Activated naive CD8-positive, alpha-beta T cell treated with anti-CD3 and anti-CD28 coated beads for 36 hours (primary cell): Measurements from ENCODE around the gene KCNJ10. TPM values are rescaled to one million over a fixed set of nuclear protein-coding genes. Genes with fewer than 3 reads are reported as not detected.

Experiments
- DNase-seq: peaks from one replicate; pipeline ENCODE4 v3.0.0; 2021
- H3K27ac Mint-ChIP-seq: one replicate; pipeline ENCODE4 v1.8.0; 2022; ENCODE audit warnings: mild to moderate bottlenecking, moderate library complexity, mixed read lengths
- H3K27me3 Mint-ChIP-seq: one replicate; pipeline ENCODE4 v1.8.0; 2022; ENCODE audit warnings: mild to moderate bottlenecking, mixed read lengths
- H3K36me3 Mint-ChIP-seq: one replicate; pipeline ENCODE4 v1.8.0; 2021; ENCODE audit warnings: mild to moderate bottlenecking, mixed read lengths
- H3K4me1 Mint-ChIP-seq: one replicate; pipeline ENCODE4 v1.8.0; 2021; ENCODE audit warnings: mixed read lengths
- H3K4me3 Mint-ChIP-seq: one replicate; pipeline ENCODE4 v1.8.0; 2022; ENCODE audit warnings: mild to moderate bottlenecking, moderate library complexity, mixed read lengths
- H3K9me3 Mint-ChIP-seq: one replicate; pipeline ENCODE4 v1.8.0; 2022; ENCODE audit warnings: mixed read lengths
- total RNA-seq, 2 experiments: library from RNA; stranded (reverse); gene quantifications; one replicate each; pipeline ENCODE4 v1.2.3, GENCODE V29; 2021

KCNJ10 gene
- total RNA-seq, 2 experiments from 2014 or later = not detected

- Mint-ChIP-seq H3K27ac (no peak overlapping the region), H3K27me3 (peaks cover 5% of the 10 kb centered on the region), H3K9me3 (no peaks in the 10 kb centered on the region), H3K4me1 (peaks cover 9% of the 10 kb centered on the region), H3K36me3 (no peaks in the 10 kb centered on the region), H3K4me3 (no peak overlapping the region)
- DNase-seq = no peak
These were observed 80.0 kb downstream of the KCNJ10 start for GRCh38 chr1:159990005-159990404.

GRCh38 chr1:159989581-159989980, 80.4 kb downstream of the KCNJ10 start:
- no peak overlapping the region for H3K4me3 Mint-ChIP-seq
- no peak overlapping the region for H3K27ac Mint-ChIP-seq
- peaks cover 5% of the 10 kb centered on the region for H3K27me3 Mint-ChIP-seq
- H3K9me3 Mint-ChIP-seq = no peaks in the 10 kb centered on the region
- H3K4me1 Mint-ChIP-seq = peaks cover 9% of the 10 kb centered on the region
- H3K36me3 Mint-ChIP-seq = no peaks in the 10 kb centered on the region
- no peak for DNase-seq

GRCh38 chr1:159988006-159988405, 82.0 kb downstream of the KCNJ10 start:
- Mint-ChIP-seq H3K9me3 (no peaks in the 10 kb centered on the region), H3K4me3 (no peak overlapping the region), H3K4me1 (peaks cover 9% of the 10 kb centered on the region), H3K27ac (no peak overlapping the region), H3K27me3 (peaks cover 5% of the 10 kb centered on the region), H3K36me3 (no peaks in the 10 kb centered on the region)
- no peak for DNase-seq

- Mint-ChIP-seq H3K36me3 (no peaks in the 10 kb centered on the region), H3K4me3 (no peak overlapping the region), H3K9me3 (no peaks in the 10 kb centered on the region), H3K4me1 (peaks cover 9% of the 10 kb centered on the region), H3K27me3 (peaks cover under 1% of the 10 kb centered on the region), H3K27ac (no peak overlapping the region)
- DNase-seq = no peak
These were observed 82.8 kb downstream of the KCNJ10 start for GRCh38 chr1:159987186-159987585.

- Mint-ChIP-seq H3K27ac (no peak overlapping the region), H3K4me1 (peaks cover 5% of the 10 kb centered on the region), H3K4me3 (no peak overlapping the region), H3K27me3 (peaks cover 4% of the 10 kb centered on the region), H3K9me3 (no peaks in the 10 kb centered on the region), H3K36me3 (no peaks in the 10 kb centered on the region)
- no peak for DNase-seq
These were observed 83.4 kb downstream of the KCNJ10 start for GRCh38 chr1:159986531-159986930.

GRCh38 chr1:159986093-159986492, 83.9 kb downstream of the KCNJ10 start:
- DNase-seq = no peak
- Mint-ChIP-seq H3K4me3 (no peak overlapping the region), H3K9me3 (no peaks in the 10 kb centered on the region), H3K36me3 (no peaks in the 10 kb centered on the region), H3K27ac (no peak overlapping the region), H3K4me1 (peaks cover under 1% of the 10 kb centered on the region), H3K27me3 (peaks cover 4% of the 10 kb centered on the region)

- Mint-ChIP-seq H3K9me3 (no peaks in the 10 kb centered on the region), H3K4me3 (no peak overlapping the region), H3K36me3 (no peaks in the 10 kb centered on the region), H3K27ac (no peak overlapping the region), H3K27me3 (peaks cover 4% of the 10 kb centered on the region), H3K4me1 (no peaks in the 10 kb centered on the region)
- DNase-seq = no peak
These were observed 84.5 kb downstream of the KCNJ10 start for GRCh38 chr1:159985473-159985872.

DNA sequence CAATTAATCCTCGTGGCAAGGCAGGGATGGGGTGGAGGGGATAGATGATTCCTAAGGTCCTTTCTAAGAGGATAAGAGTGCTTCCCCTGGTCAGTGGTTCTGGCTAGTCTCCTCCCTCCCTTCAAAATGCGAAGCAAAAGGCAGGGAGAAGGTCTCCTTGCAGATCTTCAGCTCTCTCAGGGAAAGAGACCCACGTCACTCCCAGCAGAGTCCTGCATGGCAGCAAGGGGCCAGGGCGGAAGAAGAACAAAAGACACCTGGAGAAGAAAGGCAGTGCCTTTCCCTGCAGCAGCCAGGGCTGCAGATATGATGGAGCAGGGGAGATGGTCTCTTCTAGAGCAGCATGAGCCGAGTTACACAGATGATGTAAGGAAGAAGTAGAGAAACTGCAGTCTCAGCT, 86.3 kb downstream of the KCNJ10 start:
- Mint-ChIP-seq H3K9me3 (no peaks in the 10 kb centered on the region), H3K27me3 (peaks cover 8% of the 10 kb centered on the region), H3K4me3 (no peak overlapping the region), H3K36me3 (no peaks in the 10 kb centered on the region), H3K4me1 (no peaks in the 10 kb centered on the region), H3K27ac (no peak overlapping the region)
- DNase-seq = no peak

GRCh38 chr1:159982280-159982679, 87.7 kb downstream of the KCNJ10 start:
- peaks cover 8% of the 10 kb centered on the region for H3K27me3 Mint-ChIP-seq
- no peak overlapping the region for H3K27ac Mint-ChIP-seq
- DNase-seq = no peak
- H3K36me3 Mint-ChIP-seq = no peaks in the 10 kb centered on the region
- no peak overlapping the region for H3K4me3 Mint-ChIP-seq
- H3K4me1 Mint-ChIP-seq = no peaks in the 10 kb centered on the region
- H3K9me3 Mint-ChIP-seq = no peaks in the 10 kb centered on the region

DNA sequence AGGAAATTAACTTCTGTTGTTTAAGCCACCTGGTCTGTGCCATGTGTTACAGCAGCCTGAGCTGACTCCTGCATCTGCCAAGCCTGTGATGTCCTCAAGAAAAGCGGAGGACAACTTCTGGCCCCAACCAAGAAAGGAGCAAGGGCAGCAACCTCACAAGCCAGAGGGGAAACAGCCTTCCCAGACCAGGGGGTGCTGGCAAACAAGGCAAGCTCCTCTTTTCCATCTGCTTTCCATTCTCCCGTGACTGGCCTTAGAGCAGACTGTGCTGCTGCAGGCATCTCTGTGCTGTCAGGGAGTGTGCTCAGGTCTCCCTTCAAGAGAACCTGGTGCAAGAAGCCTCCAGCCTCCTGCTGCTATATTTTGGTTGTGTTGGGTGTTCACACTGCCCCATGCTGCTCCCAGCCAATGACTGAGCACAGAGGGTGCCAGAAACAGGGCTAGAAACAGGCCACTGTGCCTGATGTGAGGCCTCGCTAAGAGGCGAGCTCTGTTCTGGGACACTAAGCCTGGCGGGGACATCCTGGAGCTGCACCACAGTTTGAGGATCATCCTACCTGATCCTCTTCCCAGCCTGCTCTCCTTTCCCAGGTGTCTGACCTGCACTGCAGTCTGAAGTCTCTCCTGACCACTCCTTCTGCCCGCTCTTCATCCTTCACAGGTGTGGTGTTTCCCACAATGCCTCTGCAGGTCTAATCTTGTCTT, 88.5 kb downstream of the KCNJ10 start:
- Mint-ChIP-seq H3K36me3 (no peaks in the 10 kb centered on the region), H3K4me3 (no peak overlapping the region), H3K27ac (no peak overlapping the region), H3K4me1 (no peaks in the 10 kb centered on the region), H3K27me3 (peaks cover 8% of the 10 kb centered on the region), H3K9me3 (no peaks in the 10 kb centered on the region)
- no peak for DNase-seq

GRCh38 chr1:159980786-159981185, 89.2 kb downstream of the KCNJ10 start:
- DNase-seq = no peak
- Mint-ChIP-seq H3K4me1 (no peaks in the 10 kb centered on the region), H3K9me3 (no peaks in the 10 kb centered on the region), H3K27ac (no peak overlapping the region), H3K4me3 (no peak overlapping the region), H3K36me3 (no peaks in the 10 kb centered on the region), H3K27me3 (peaks cover 8% of the 10 kb centered on the region)

GRCh38 chr1:159980076-159980475, 89.9 kb downstream of the KCNJ10 start:
- H3K9me3 Mint-ChIP-seq = no peaks in the 10 kb centered on the region
- H3K4me3 Mint-ChIP-seq = no peak overlapping the region
- no peaks in the 10 kb centered on the region for H3K4me1 Mint-ChIP-seq
- H3K27ac Mint-ChIP-seq = no peak overlapping the region
- no peaks in the 10 kb centered on the region for H3K36me3 Mint-ChIP-seq
- peaks cover 8% of the 10 kb centered on the region for H3K27me3 Mint-ChIP-seq
- DNase-seq = no peak

GRCh38 chr1:159979257-159979656, 90.7 kb downstream of the KCNJ10 start:
- H3K9me3 Mint-ChIP-seq = no peaks in the 10 kb centered on the region
- H3K36me3 Mint-ChIP-seq = no peaks in the 10 kb centered on the region
- H3K27ac Mint-ChIP-seq = no peak overlapping the region
- DNase-seq = no peak
- no peaks in the 10 kb centered on the region for H3K4me1 Mint-ChIP-seq
- peaks cover 8% of the 10 kb centered on the region for H3K27me3 Mint-ChIP-seq
- H3K4me3 Mint-ChIP-seq = no peak overlapping the region

DNA sequence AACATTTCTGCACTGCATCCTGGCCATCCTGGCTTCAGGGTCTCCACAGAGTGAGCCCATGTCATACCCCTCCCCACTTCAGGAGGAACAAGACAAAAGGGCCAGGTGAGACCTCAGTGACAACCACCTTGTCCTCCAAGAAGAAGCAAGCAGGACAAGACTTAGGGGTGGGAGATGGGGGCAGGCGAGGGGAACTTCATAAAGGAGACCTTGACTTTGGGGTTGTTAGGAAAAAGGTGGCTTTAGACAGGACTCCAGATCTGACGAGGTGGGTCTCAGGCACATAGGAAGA, 91.9 kb downstream of the KCNJ10 start:
- H3K9me3 Mint-ChIP-seq = no peaks in the 10 kb centered on the region
- H3K27me3 Mint-ChIP-seq = peaks cover 8% of the 10 kb centered on the region
- no peak for DNase-seq
- H3K4me1 Mint-ChIP-seq = no peaks in the 10 kb centered on the region
- no peak overlapping the region for H3K4me3 Mint-ChIP-seq
- no peaks in the 10 kb centered on the region for H3K36me3 Mint-ChIP-seq
- H3K27ac Mint-ChIP-seq = no peak overlapping the region

DNA sequence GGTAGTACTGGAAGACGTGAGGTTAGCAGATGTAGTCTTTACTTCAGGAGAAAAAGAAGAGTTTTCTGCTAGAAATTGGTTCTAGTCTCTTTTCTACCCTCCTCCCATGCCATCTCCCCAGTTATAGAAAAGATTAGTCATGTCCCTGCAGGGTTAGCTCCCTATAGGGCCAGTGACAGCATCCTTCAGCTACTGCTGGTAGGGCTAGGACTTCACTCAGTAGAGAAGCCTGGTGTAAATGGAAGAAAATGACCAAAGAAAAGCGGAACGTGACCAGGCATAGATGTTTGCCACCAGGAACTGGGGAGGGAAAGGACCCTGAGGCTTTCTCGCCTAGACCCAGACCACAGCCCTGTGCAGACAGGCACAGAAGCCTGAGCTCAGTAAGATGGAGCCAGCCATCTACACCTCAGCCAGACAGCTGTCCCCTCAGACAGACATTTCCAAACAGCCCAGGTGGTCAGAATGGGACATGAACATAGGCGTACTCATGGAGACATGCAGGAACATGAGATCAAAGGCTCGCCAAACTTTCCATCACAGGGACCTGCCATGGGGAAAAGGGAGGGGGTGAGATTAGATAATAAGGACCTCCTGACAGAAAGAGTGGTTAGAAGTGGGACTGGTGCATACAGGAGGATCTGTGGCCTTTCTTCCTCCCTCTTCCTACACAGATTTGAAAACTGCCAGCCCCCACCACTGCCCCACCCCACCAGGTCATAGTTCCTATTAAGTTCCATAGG, 92.4 kb downstream of the KCNJ10 start:
- DNase-seq = no peak
- Mint-ChIP-seq H3K9me3 (no peaks in the 10 kb centered on the region), H3K27me3 (peaks cover 8% of the 10 kb centered on the region), H3K36me3 (no peaks in the 10 kb centered on the region), H3K27ac (no peak overlapping the region), H3K4me1 (no peaks in the 10 kb centered on the region), H3K4me3 (no peak overlapping the region)

DNA sequence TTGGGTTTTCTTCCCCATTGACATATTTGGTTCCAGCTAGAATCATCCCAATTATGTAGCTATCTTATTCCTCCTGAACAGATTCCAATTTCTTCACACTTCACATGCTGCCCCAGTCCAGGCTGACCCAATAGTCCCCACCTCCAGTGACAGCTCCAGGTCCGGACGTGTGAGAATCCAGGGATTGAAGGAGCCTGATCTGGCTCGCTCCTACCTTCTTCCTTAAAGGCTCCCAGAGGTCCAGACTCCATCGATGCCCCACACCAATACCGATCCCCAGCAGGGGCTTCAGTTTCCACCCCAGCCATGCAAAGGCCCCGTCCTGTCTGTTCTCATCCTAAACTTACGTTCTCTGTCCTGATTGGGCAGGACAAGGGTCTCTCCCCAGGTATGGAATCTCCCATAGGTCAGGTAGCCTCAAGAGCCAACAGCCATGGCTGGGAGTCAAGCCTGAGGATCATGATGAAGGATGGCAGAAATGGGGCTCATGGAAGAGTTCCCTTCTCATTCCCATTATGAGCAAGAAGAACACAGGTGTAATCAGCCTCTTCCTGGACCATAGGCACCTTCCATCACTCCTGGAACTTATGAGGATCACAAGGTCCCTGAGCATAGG, 95.5 kb downstream of the KCNJ10 start:
- Mint-ChIP-seq H3K4me1 (no peaks in the 10 kb centered on the region), H3K27me3 (peaks cover under 1% of the 10 kb centered on the region), H3K4me3 (no peak overlapping the region), H3K27ac (no peak overlapping the region), H3K36me3 (no peaks in the 10 kb centered on the region), H3K9me3 (no peaks in the 10 kb centered on the region)
- no peak for DNase-seq
